Measurements from ENCODE around the gene PPFIBP1.

The PPFIBP1 gene

GRCh38 chr12:27566626-27567025 lies 42.6 kb downstream of the PPFIBP1 start:
- DNase-seq (ENCODE audit: low read depth): no peak
- no peak overlapping the region for H3K4me3 ChIP-seq (ENCODE audit: low read depth, low read length)
- no peak for TF ChIP-seq CTCF (IDR thresholded peaks at IDR 0.05; ENCODE audit: low read depth, low read length)
- TF ChIP-seq MYC (IDR thresholded peaks at IDR 0.05; ENCODE audit: low read depth, low read length): no peak
- no peak for TF ChIP-seq MAX (IDR thresholded peaks at IDR 0.05; ENCODE audit: low read depth, low read length)
- TF ChIP-seq POLR2A (IDR thresholded peaks at IDR 0.05; ENCODE audit: extremely low read depth, insufficient read length): no peak

GRCh38 chr12:27571463-27571862 lies 47.5 kb downstream of the PPFIBP1 start:
- no peak for DNase-seq (ENCODE audit: low read depth)
- no peak for TF ChIP-seq CTCF (IDR thresholded peaks at IDR 0.05; ENCODE audit: low read depth, low read length)
- TF ChIP-seq MAX (IDR thresholded peaks at IDR 0.05; ENCODE audit: low read depth, low read length): no peak
- H3K4me3 ChIP-seq (ENCODE audit: low read depth, low read length): no peak overlapping the region

GRCh38 chr12:27572486-27573255 lies 48.7 kb downstream of the PPFIBP1 start:
- no peak for DNase-seq (ENCODE audit: low read depth)
- TF ChIP-seq POLR2A (IDR thresholded peaks at IDR 0.05; ENCODE audit: extremely low read depth, insufficient read length) (no peak), MAX (IDR thresholded peaks at IDR 0.05; ENCODE audit: low read depth, low read length) (no peak), CTCF (IDR thresholded peaks at IDR 0.05; ENCODE audit: low read depth, low read length) (no peak), MYC (IDR thresholded peaks at IDR 0.05; ENCODE audit: low read depth, low read length) (no peak)
- no peak overlapping the region for H3K4me3 ChIP-seq (ENCODE audit: low read depth, low read length)

GRCh38 chr12:27573972-27574371 lies 50.0 kb downstream of the PPFIBP1 start:
- TF ChIP-seq CTCF (IDR thresholded peaks at IDR 0.05; ENCODE audit: low read depth, low read length) (no peak), MAX (IDR thresholded peaks at IDR 0.05; ENCODE audit: low read depth, low read length) (no peak), POLR2A (IDR thresholded peaks at IDR 0.05; ENCODE audit: extremely low read depth, insufficient read length) (no peak), MYC (IDR thresholded peaks at IDR 0.05; ENCODE audit: low read depth, low read length) (no peak)
- no peak overlapping the region for H3K4me3 ChIP-seq (ENCODE audit: low read depth, low read length)
- DNase-seq (ENCODE audit: low read depth): no peak

- no peak for DNase-seq (ENCODE audit: low read depth)
- TF ChIP-seq CTCF (IDR thresholded peaks at IDR 0.05; ENCODE audit: low read depth, low read length) (no peak), MYC (IDR thresholded peaks at IDR 0.05; ENCODE audit: low read depth, low read length) (no peak), POLR2A (IDR thresholded peaks at IDR 0.05; ENCODE audit: extremely low read depth, insufficient read length) (no peak), MAX (IDR thresholded peaks at IDR 0.05; ENCODE audit: low read depth, low read length) (no peak)
- no peak overlapping the region for H3K4me3 ChIP-seq (ENCODE audit: low read depth, low read length)
Measured at GRCh38 chr12:27575090-27575761, 51.2 kb downstream of the PPFIBP1 start.
